ENCODE results near the gene ETHE1. TPM values are rescaled to one million over a fixed set of nuclear protein-coding genes. Genes with fewer than 3 reads are reported as not detected.

The ETHE1 gene
- total RNA-seq, 2 donors from 2014 or later = 32.8 to 122 TPM

- no peak overlapping the region for H3K27ac ChIP-seq
- no peak for DNase-seq (ENCODE audit: low spot score)
- H3K9me3 ChIP-seq = no peaks in the 10 kb centered on the region
- H3K4me1 ChIP-seq (replicated peaks) = no peaks in the 10 kb centered on the region
- H3K27me3 ChIP-seq (replicated peaks; ENCODE audit: insufficient read depth) = no peaks in the 10 kb centered on the region
- no peak overlapping the region for H3K4me3 ChIP-seq
- intact Hi-C loops (cut with DNase I) = no loop called here
- WGBS = 84% methylated on average over 6 of the region's 6 CpGs
- TF ChIP-seq CTCF (IDR thresholded peaks at IDR 0.05) = no peak
- TF ChIP-seq POLR2A (IDR thresholded peaks at IDR 0.05) = no peak
- TF ChIP-seq POLR2AphosphoS5 (IDR thresholded peaks at IDR 0.05) = no peak
- no peaks in the 10 kb centered on the region for H3K36me3 ChIP-seq
Observed at GRCh38 chr19:43560687-43561086, 33.7 kb upstream of the ETHE1 start.

DNA sequence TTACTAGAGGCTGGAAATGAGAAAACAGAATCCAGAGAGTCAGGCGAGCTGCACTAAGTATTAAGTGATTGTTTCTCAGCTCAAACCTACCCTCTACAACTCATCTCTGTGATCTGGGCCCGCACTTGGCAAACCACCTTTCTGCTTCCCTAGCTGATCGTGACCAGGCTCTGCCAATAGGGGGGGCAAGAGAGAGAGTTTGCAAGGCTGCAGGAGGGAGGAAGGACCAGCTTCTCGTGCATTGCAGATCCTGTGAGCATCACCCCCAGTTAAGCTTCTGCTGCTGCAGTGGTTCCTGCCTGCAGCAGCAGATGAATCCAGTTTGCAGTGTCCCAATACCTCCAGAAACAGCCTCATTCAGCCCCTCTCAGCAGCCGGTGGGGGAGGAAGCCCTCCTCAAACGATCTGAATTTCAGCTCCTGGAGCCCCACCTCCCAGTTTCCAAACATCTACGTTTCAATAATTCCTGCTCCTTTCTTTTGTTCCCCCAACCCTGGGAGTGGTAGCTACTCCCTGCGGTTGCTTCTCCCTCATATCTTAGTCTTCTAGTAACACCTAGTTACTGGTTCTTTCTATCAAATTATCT, 28.3 kb upstream of the ETHE1 start:
- peak; percentile 68 for DNase-seq (ENCODE audit: low spot score)
- WGBS = 34% methylated on average over 8 of the region's 8 CpGs
- peak in 3 of 4 experiments; percentile 56 to 62 (median 57) for TF ChIP-seq CTCF (IDR thresholded peaks at IDR 0.05)
- peak; percentile 34 for TF ChIP-seq POLR2AphosphoS5 (IDR thresholded peaks at IDR 0.05)
- TF ChIP-seq POLR2A (IDR thresholded peaks at IDR 0.05) = no peak
- peaks cover 6 to 11% of the 10 kb centered on the region in 2 donors for H3K36me3 ChIP-seq
- no peaks in the 10 kb centered on the region for H3K4me1 ChIP-seq (replicated peaks)
- no peak overlapping the region for H3K4me3 ChIP-seq
- intact Hi-C loops (cut with DNase I) = no loop called here
- no peaks in the 10 kb centered on the region for H3K27me3 ChIP-seq (replicated peaks; ENCODE audit: insufficient read depth)
- no peak overlapping the region for H3K27ac ChIP-seq
- H3K9me3 ChIP-seq = no peaks in the 10 kb centered on the region

DNA sequence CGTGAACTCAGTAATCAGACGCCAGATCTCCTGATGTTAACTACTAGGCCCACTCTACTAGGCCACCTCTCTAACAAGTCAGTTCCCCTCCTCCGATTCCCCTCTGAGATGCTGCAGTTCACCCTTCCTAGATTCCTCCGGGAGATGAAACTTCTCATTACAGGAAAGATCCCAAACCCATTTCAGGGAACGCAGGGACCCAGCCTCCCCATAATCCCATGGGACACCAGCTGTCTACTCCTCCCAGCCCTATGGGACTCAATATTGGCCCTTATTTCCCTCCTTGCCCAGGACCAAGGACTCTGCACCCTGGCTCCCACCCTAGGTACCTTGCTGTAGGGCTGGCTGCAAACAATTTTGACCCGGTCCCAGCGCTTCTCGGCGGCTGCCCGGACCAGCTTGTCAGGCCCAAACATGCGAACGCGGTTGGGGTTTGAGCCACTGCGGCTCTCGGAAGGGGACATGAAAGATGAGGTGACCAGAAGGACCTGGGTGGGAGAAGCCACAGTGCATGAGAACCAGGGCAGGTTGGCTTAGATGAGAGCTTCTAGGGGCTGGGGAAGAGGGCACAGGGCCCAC, 27.4 kb upstream of the ETHE1 start:
- intact Hi-C loops (cut with DNase I) = no loop called here
- whole genome bisulfite sequencing = 92% methylated on average over 15 of the region's 15 CpGs
- H3K36me3 ChIP-seq = peaks cover 6 to 11% of the 10 kb centered on the region in 2 donors

DNA sequence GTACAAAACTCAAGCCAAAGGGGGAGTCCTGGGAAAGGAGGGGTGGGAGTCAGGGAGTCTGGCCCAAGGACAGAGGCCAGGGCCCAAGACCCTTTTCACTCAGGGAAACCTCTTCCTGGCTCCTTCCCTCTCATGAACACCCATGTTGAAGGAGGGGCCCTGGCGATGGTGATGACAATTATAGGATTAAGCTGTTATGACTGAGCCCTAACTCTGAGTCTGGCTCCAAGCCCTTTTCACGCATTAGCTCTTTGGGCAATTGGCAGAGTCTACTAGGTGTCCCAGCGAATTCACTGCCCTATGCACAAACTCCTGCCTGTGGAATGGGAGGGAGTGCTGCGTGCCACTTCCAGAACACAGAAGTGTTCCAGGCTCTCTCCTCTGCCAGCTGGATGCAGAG, 26.7 kb upstream of the ETHE1 start:
- 86% methylated on average over 4 of the region's 4 CpGs for WGBS
- intact Hi-C loops (cut with DNase I) = no loop called here

More for the DNA sequence above, 27.4 kb upstream of the ETHE1 start:
- Histone ChIP-seq H3K27ac (no peak overlapping the region), H3K27me3 (replicated peaks; ENCODE audit: insufficient read depth) (no peaks in the 10 kb centered on the region), H3K4me1 (replicated peaks) (no peaks in the 10 kb centered on the region), H3K9me3 (no peaks in the 10 kb centered on the region), H3K4me3 (no peak overlapping the region)
- TF ChIP-seq POLR2A (IDR thresholded peaks at IDR 0.05) = no peak
- no peak for TF ChIP-seq CTCF (IDR thresholded peaks at IDR 0.05)
- TF ChIP-seq POLR2AphosphoS5 (IDR thresholded peaks at IDR 0.05) = no peak
- DNase-seq (ENCODE audit: low spot score) = no peak

More for the DNA sequence above, 26.7 kb upstream of the ETHE1 start:
- Histone ChIP-seq H3K36me3 (peaks cover 6 to 11% of the 10 kb centered on the region in 2 donors), H3K4me3 (no peak overlapping the region), H3K27me3 (replicated peaks; ENCODE audit: insufficient read depth) (no peaks in the 10 kb centered on the region), H3K4me1 (replicated peaks) (no peaks in the 10 kb centered on the region), H3K27ac (no peak overlapping the region), H3K9me3 (no peaks in the 10 kb centered on the region)
- no peak for DNase-seq (ENCODE audit: low spot score)
- TF ChIP-seq POLR2A (IDR thresholded peaks at IDR 0.05) (no peak), CTCF (IDR thresholded peaks at IDR 0.05) (no peak), POLR2AphosphoS5 (IDR thresholded peaks at IDR 0.05) (no peak)
